Neural cell (in vitro differentiated cells): ENCODE data around the gene COQ4. TPM values are rescaled to one million over a fixed set of nuclear protein-coding genes. Genes with fewer than 3 reads are reported as not detected.

Experiments
- H2AFZ ChIP-seq: fragments of 200-600, 300-800 bp; sonication (generic), shearing (Covaris generic); 2 replicates; pipeline ENCODE4 v1.6.0; 2014; ENCODE audit warnings: low read depth, mild to moderate bottlenecking, antibody characterized with exemption, low read length, moderate library complexity
- H3F3A ChIP-seq: fragments of 200-600 bp; shearing (Covaris generic); 2 replicates; pipeline ENCODE4 v1.6.1; 2016; ENCODE audit warnings: mild to moderate bottlenecking, moderate library complexity, mixed read lengths, antibody characterized with exemption, low read length; ENCODE audit not compliant: insufficient read depth, poor library complexity, severe bottlenecking
- H3K27ac ChIP-seq: fragments of 200-600, 300-800 bp; sonication (generic), shearing (Covaris generic); 2 replicates; pipeline ENCODE4 v1.5.1; 2014; ENCODE audit warnings: mild to moderate bottlenecking, low read length, moderate library complexity
- H3K27me3 ChIP-seq: fragments of 300-800, 200-600 bp; sonication (generic), shearing (Covaris generic); 2 replicates; pipeline ENCODE4 v1.6.0; 2014; ENCODE audit warnings: mild to moderate bottlenecking, low read depth, low read length, moderate library complexity; ENCODE audit not compliant: insufficient read depth
- H3K36me3 ChIP-seq: fragments of 300-800, 200-600 bp; sonication (generic), shearing (Covaris generic); 2 replicates; pipeline ENCODE4 v1.5.1; 2014; ENCODE audit warnings: mild to moderate bottlenecking, antibody characterized with exemption, low read length, moderate library complexity; ENCODE audit not compliant: insufficient read depth
- H3K4me2 ChIP-seq: fragments of 300-800, 200-600 bp; sonication (generic), shearing (Covaris generic); 2 replicates; pipeline ENCODE4 v1.6.0; 2014; ENCODE audit warnings: mild to moderate bottlenecking, low read length
- H3K4me3 ChIP-seq: fragments of 300-800, 200-600 bp; sonication (generic), shearing (Covaris generic); 2 replicates; pipeline ENCODE4 v1.5.1; 2014; ENCODE audit warnings: mild to moderate bottlenecking, low read length, moderate library complexity
- H3K79me2 ChIP-seq: fragments of 200-600 bp; shearing (Covaris generic); replicated peaks from 2 replicates; pipeline ENCODE4 v1.6.0; 2014; ENCODE audit warnings: mild to moderate bottlenecking, low read length, moderate library complexity; ENCODE audit not compliant: insufficient read depth
- H3K9ac ChIP-seq: fragments of 300-800, 200-600 bp; sonication (generic), shearing (Covaris generic); 2 replicates; pipeline ENCODE4 v1.6.1; 2016; ENCODE audit warnings: mild to moderate bottlenecking, low read length, mixed read lengths
- H3K9me2 ChIP-seq: fragments of 200-600 bp; shearing (Covaris generic); 2 replicates; pipeline ENCODE4 v1.6.1; 2016; ENCODE audit warnings: mild to moderate bottlenecking, low read length, mixed read lengths; ENCODE audit not compliant: insufficient read depth
- H3K9me3 ChIP-seq: fragments of 200-600, 300-800 bp; sonication (generic), shearing (Covaris generic); 2 replicates; pipeline ENCODE4 v1.6.1; 2016; ENCODE audit warnings: mild to moderate bottlenecking, mixed run types, low read length, moderate library complexity, mixed read lengths
- H4K20me1 ChIP-seq: fragments of 200-600 bp; shearing (Covaris generic); 2 replicates; pipeline ENCODE4 v1.6.1; 2016; ENCODE audit warnings: mild to moderate bottlenecking, mixed run types; ENCODE audit not compliant: insufficient read depth
- CTCF ChIP-seq: fragments of 450-650 bp; IDR thresholded peaks from 2 replicates; pipeline ENCODE4 v1.5.1; 2014; ENCODE audit warnings: antibody characterized with exemption, mild to moderate bottlenecking, moderate library complexity; ENCODE audit not compliant: poor library complexity, severe bottlenecking
- EP300 ChIP-seq: fragments of 450-650 bp; conservative IDR thresholded peaks from 2 replicates; pipeline ENCODE4 v1.6.1; 2014; ENCODE audit warnings: antibody characterized with exemption, mild to moderate bottlenecking, moderate library complexity; ENCODE audit not compliant: poor library complexity, severe bottlenecking
- EZH2 ChIP-seq: fragments of 200-600, 300-800 bp; shearing (Covaris generic), sonication (generic); IDR thresholded peaks from 2 replicates; pipeline ENCODE4 v1.6.1; 2014; ENCODE audit warnings: antibody characterized with exemption, low read length, borderline replicate concordance, mild to moderate bottlenecking; ENCODE audit not compliant: insufficient read depth, poor library complexity, severe bottlenecking
- MXI1 ChIP-seq: fragments of 450-650 bp; conservative IDR thresholded peaks from 2 replicates; pipeline ENCODE4 v1.6.1; 2014; ENCODE audit warnings: antibody characterized with exemption, mild to moderate bottlenecking; ENCODE audit not compliant: poor library complexity, severe bottlenecking
- POLR2AphosphoS5 ChIP-seq: IDR thresholded peaks from 2 replicates; pipeline ENCODE4 v1.6.1; 2012
- RAD21 ChIP-seq: fragments of 450-650 bp; conservative IDR thresholded peaks from 2 replicates; pipeline ENCODE4 v1.6.1; 2014; ENCODE audit warnings: antibody characterized with exemption, mild to moderate bottlenecking, moderate library complexity
- SMC3 ChIP-seq: fragments of 450-650 bp; conservative IDR thresholded peaks from 2 replicates; pipeline ENCODE4 v1.6.1; 2014; ENCODE audit warnings: antibody characterized with exemption, mild to moderate bottlenecking, moderate library complexity; ENCODE audit not compliant: poor library complexity
- TAF1 ChIP-seq: IDR thresholded peaks from 2 replicates; pipeline ENCODE4 v1.6.1; 2012; ENCODE audit warnings: low read depth
- polyA plus RNA-seq: library from polyadenylated mRNA; depleted of rRNA; stranded (reverse); fragments of >200 nt; gene quantifications from 2 replicates; pipeline ENCODE4 v1.2.3, GENCODE V29; 2014
- TF ChIP-seq, protein P1 (sequence below): IDR thresholded peaks from 2 replicates; pipeline ENCODE4 v1.6.1; 2012; ENCODE audit warnings: borderline replicate concordance

Gene COQ4
- polyA plus RNA-seq, 1 donor from 2014 or later, result 108 TPM

- Histone ChIP-seq H3K27me3 (no peaks in the 10 kb centered on the region), H3K4me3 (no peak overlapping the region), H3K27ac (no peak overlapping the region), H3K9me3 (no peaks in the 10 kb centered on the region), H3F3A (no peaks in the 10 kb centered on the region), H3K79me2 (no peaks in the 10 kb centered on the region), H4K20me1 (no peaks in the 10 kb centered on the region), H3K4me2 (no peak overlapping the region), H3K36me3 (peaks cover 5% of the 10 kb centered on the region), H3K9me2 (no peaks in the 10 kb centered on the region), H3K9ac (no peak overlapping the region), H2AFZ (no peak overlapping the region)
- TF ChIP-seq SMC3, result no peak
- TF ChIP-seq RAD21, result no peak
- TF ChIP-seq, protein P1, sequence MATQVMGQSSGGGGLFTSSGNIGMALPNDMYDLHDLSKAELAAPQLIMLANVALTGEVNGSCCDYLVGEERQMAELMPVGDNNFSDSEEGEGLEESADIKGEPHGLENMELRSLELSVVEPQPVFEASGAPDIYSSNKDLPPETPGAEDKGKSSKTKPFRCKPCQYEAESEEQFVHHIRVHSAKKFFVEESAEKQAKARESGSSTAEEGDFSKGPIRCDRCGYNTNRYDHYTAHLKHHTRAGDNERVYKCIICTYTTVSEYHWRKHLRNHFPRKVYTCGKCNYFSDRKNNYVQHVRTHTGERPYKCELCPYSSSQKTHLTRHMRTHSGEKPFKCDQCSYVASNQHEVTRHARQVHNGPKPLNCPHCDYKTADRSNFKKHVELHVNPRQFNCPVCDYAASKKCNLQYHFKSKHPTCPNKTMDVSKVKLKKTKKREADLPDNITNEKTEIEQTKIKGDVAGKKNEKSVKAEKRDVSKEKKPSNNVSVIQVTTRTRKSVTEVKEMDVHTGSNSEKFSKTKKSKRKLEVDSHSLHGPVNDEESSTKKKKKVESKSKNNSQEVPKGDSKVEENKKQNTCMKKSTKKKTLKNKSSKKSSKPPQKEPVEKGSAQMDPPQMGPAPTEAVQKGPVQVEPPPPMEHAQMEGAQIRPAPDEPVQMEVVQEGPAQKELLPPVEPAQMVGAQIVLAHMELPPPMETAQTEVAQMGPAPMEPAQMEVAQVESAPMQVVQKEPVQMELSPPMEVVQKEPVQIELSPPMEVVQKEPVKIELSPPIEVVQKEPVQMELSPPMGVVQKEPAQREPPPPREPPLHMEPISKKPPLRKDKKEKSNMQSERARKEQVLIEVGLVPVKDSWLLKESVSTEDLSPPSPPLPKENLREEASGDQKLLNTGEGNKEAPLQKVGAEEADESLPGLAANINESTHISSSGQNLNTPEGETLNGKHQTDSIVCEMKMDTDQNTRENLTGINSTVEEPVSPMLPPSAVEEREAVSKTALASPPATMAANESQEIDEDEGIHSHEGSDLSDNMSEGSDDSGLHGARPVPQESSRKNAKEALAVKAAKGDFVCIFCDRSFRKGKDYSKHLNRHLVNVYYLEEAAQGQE, result no peak
- no peak for TF ChIP-seq TAF1
- TF ChIP-seq EZH2, result no peak
- no peak for TF ChIP-seq CTCF
These were observed 20.5 kb downstream of the COQ4 start for GRCh38 chr9:128342971-128343680.

DNA sequence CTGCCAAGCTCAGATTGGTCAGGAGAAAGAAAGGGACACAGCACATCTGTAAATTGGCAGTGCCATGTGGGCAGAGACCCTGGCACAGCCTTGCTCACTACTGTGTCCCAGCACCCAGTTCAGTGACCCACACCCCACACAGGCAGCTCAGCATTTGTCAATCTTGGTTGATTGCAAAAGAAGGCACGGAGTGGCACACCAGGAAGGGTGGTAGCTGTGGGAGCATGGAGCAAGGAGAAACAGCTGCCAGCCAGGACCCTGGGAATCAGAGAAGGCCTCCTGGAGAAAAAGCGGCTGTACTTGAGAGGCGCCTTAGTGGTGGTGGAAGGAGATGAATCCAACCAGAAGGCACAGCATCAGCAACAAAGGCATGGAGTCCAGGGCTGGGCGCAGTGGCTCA is 21.2 kb downstream of the COQ4 start:
- Histone ChIP-seq H3K79me2 (no peaks in the 10 kb centered on the region), H3K27ac (no peak overlapping the region), H3F3A (no peaks in the 10 kb centered on the region), H3K4me2 (no peak overlapping the region), H3K36me3 (peaks cover 5% of the 10 kb centered on the region), H3K9me2 (no peaks in the 10 kb centered on the region), H3K9ac (no peak overlapping the region), H3K4me3 (no peak overlapping the region), H2AFZ (no peak overlapping the region), H4K20me1 (no peaks in the 10 kb centered on the region), H3K27me3 (no peaks in the 10 kb centered on the region), H3K9me3 (no peaks in the 10 kb centered on the region)
- TF ChIP-seq CTCF (no peak), SMC3 (no peak), RAD21 (no peak), POLR2AphosphoS5 (no peak), MXI1 (no peak), EZH2 (no peak), TAF1 (no peak), EP300 (no peak)
- TF ChIP-seq, protein P1, result no peak
